ENCODE measurements around the gene SLCO2B1. TPM values are rescaled to one million over a fixed set of nuclear protein-coding genes. Genes with fewer than 3 reads are reported as not detected.

The SLCO2B1 gene
- total RNA-seq, 1 experiment from 2014 or later, result not detected

DNA sequence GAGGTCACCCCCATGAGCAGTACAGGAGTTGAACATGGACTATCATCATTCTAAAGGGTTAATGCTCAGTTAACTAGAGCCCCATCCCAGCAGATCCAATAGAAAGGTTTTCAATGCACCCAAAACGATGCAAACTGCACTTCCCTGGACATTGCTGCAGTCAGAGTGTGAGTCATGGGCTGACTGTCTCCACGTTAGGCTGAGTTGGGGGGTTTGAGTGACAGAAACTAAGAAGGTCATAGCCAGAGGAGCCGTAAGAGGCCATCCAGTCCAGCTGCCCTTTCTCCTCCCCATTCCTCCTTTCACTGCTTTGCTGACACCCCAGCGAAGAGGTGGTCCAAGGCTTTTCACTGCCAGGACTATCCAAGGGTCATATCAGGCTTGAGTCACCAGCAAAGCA lies 43.7 kb upstream of the SLCO2B1 start:
- DNase-seq, result no peak
- H3K9me3 Mint-ChIP-seq, result peaks cover 3 to 4% of the 10 kb centered on the region in 2 experiments; a peak in 4 of 5 replicates
- no peaks in the 10 kb centered on the region for H3K79me2 ChIP-seq (ENCODE audit: insufficient read depth, low read length)
- H4K20me1 ChIP-seq (ENCODE audit: control insufficient read depth, insufficient read depth, insufficient read length), result no peaks in the 10 kb centered on the region
- H3K4ac ChIP-seq (ENCODE audit: low read depth, low read length), result no peak overlapping the region
- H4K8ac ChIP-seq (replicated peaks; ENCODE audit: insufficient read length, low read depth, low read length), result no peak overlapping the region
- peaks cover 5 to 8% of the 10 kb centered on the region in 2 experiments; a peak in 3 of 4 replicates for H3K4me1 Mint-ChIP-seq
- no peak overlapping the region for H4K5ac ChIP-seq (ENCODE audit: insufficient read length, low read depth, low read length)
- H3K18ac ChIP-seq (ENCODE audit: insufficient read length, low read depth, low read length), result no peak overlapping the region
- no peaks in the 10 kb centered on the region for H3K4me1 ChIP-seq (ENCODE audit: insufficient read depth, low read length)
- no peak overlapping the region for H4K91ac ChIP-seq (ENCODE audit: insufficient read length, low read depth, low read length)
- no peak overlapping the region for H2BK5ac ChIP-seq (ENCODE audit: insufficient read length, low read length)
- H3K4me2 ChIP-seq (ENCODE audit: insufficient read depth, insufficient read length, low read length), result no peak overlapping the region
- no peaks in the 10 kb centered on the region for H3K9me3 ChIP-seq (ENCODE audit: control insufficient read depth, low read depth, low read length)
- H3K27ac ChIP-seq (ENCODE audit: insufficient read length, low read depth, low read length), result no peak overlapping the region
- no peaks in the 10 kb centered on the region for H3K79me1 ChIP-seq (ENCODE audit: insufficient read depth, low read depth, low read length, poor library complexity, severe bottlenecking)
- H3K27ac Mint-ChIP-seq, result no peak overlapping the region; a peak in 1 of 7 replicates
- TF ChIP-seq, protein P1, sequence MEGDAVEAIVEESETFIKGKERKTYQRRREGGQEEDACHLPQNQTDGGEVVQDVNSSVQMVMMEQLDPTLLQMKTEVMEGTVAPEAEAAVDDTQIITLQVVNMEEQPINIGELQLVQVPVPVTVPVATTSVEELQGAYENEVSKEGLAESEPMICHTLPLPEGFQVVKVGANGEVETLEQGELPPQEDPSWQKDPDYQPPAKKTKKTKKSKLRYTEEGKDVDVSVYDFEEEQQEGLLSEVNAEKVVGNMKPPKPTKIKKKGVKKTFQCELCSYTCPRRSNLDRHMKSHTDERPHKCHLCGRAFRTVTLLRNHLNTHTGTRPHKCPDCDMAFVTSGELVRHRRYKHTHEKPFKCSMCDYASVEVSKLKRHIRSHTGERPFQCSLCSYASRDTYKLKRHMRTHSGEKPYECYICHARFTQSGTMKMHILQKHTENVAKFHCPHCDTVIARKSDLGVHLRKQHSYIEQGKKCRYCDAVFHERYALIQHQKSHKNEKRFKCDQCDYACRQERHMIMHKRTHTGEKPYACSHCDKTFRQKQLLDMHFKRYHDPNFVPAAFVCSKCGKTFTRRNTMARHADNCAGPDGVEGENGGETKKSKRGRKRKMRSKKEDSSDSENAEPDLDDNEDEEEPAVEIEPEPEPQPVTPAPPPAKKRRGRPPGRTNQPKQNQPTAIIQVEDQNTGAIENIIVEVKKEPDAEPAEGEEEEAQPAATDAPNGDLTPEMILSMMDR (conservative IDR thresholded peaks at IDR 0.05), result no peak
- no peaks in the 10 kb centered on the region for H3K36me3 Mint-ChIP-seq (ENCODE audit: insufficient read depth in 1 of 3, low read depth in 3 of 3)
- no peak overlapping the region for H2BK12ac ChIP-seq (ENCODE audit: insufficient read length, low read depth, low read length)
- no peak overlapping the region for H2BK15ac ChIP-seq (ENCODE audit: low read depth, low read length)
- no peak overlapping the region for H3K14ac ChIP-seq (ENCODE audit: insufficient read depth, low read length)
- WGBS (ENCODE audit: extremely low coverage, insufficient read length, low lambda C conversion rate), result no CpG with 5 or more reads among the region's 4 CpGs
- H3K23me2 ChIP-seq (ENCODE audit: insufficient read length, low read depth, low read length, poor library complexity, severe bottlenecking), result no peaks in the 10 kb centered on the region
- no peak overlapping the region for H3K4me3 Mint-ChIP-seq
- no peak overlapping the region for H3K23ac ChIP-seq (ENCODE audit: insufficient read length, low read depth, low read length)
- H2AFZ ChIP-seq (ENCODE audit: low read length), result no peak overlapping the region
- no peak overlapping the region for H2BK120ac ChIP-seq (ENCODE audit: low read depth, low read length, poor library complexity, severe bottlenecking)
- H3K27me3 ChIP-seq (ENCODE audit: insufficient read depth, low read length), result no peaks in the 10 kb centered on the region
- no peaks in the 10 kb centered on the region; the same call in none of the 2 replicates for H3K27me3 Mint-ChIP-seq (ENCODE audit: low read depth)
- no peak overlapping the region for H2BK20ac ChIP-seq (ENCODE audit: low read depth, low read length, poor library complexity, severe bottlenecking)
- H3K9ac ChIP-seq (ENCODE audit: extremely low read depth, insufficient read length, low read length), result no peak overlapping the region
- H3T11ph ChIP-seq (ENCODE audit: low read length), result no peak overlapping the region
- H3K56ac ChIP-seq (ENCODE audit: insufficient read length, low read depth, low read length), result no peak overlapping the region
- no peak overlapping the region for H2AK5ac ChIP-seq (ENCODE audit: insufficient read length, low read length)

Measured in H9 (cell line).